Prostate gland (tissue), 2 donors: ENCODE measurements around the gene MAP3K4. TPM values are rescaled to one million over a fixed set of nuclear protein-coding genes. Genes with fewer than 3 reads are reported as not detected.

Experiments used
- DNase-seq: peaks from one replicate; pipeline ENCODE4 v3.0.0-alpha.2; 2019; ENCODE audit warnings: low spot score
- H3K27ac ChIP-seq, 2 donors: fragments of 200-600 bp; sonication (generic); 2 replicates each; pipeline ENCODE4 v1.5.1; 2017 to 2019
- H3K27me3 ChIP-seq: fragments of 200-600 bp; sonication (generic); replicated peaks from 2 replicates; pipeline ENCODE4 v1.5.1; 2019; ENCODE audit not compliant: insufficient read depth
- H3K36me3 ChIP-seq, 2 donors: fragments of 200-600 bp; sonication (generic); 1 replicate in 1 of 2; 2 replicates in 1 of 2; pipeline versions ENCODE4 v1.5.1 to v1.8.1; 2017 to 2019
- H3K4me1 ChIP-seq: fragments of 200-600 bp; sonication (generic); replicated peaks from 2 replicates; pipeline ENCODE4 v1.5.1; 2019
- H3K4me3 ChIP-seq, 2 donors: fragments of 200-600 bp; sonication (generic); 2 replicates each; pipeline ENCODE4 v1.5.1; 2017 to 2019
- H3K9me3 ChIP-seq: fragments of 200-600 bp; sonication (generic); 2 replicates; pipeline ENCODE4 v1.5.1; 2017
- POLR2A ChIP-seq: fragments of 450-650 bp; IDR thresholded peaks from one replicate; pipeline ENCODE4 v1.6.1; 2016; ENCODE audit warnings: antibody characterized with exemption, mild to moderate bottlenecking
- POLR2AphosphoS5 ChIP-seq: sonication (generic); formaldehyde crosslinking; IDR thresholded peaks from one replicate; pipeline ENCODE4 v1.6.1; 2017; ENCODE audit warnings: antibody characterized with exemption
- WGBS: methylation state at CpG from one replicate; pipeline ENCODE4 v1.1.5; 2018; 5-methylcytosine and 5-hydroxymethylcytosine counted together
- intact Hi-C: fragments of 100-400 bp; cut with DNase I; formaldehyde crosslinking; loops from one replicate; pipeline ENCODE4 v1.14.2; 2022
- total RNA-seq, 2 donors: library from RNA; depleted of rRNA; stranded (reverse); fragments of >200 nt; gene quantifications; one replicate each; pipeline ENCODE4 v1.1.0, GENCODE V29; 2016
- TF ChIP-seq, protein P1 (sequence below), 4 experiments: fragments of 200-600 bp in 2 of 4; fragments of 450-650 bp in 2 of 4; sonication (generic) in 2 of 4; IDR thresholded peaks; 1 replicate in 3 of 4; 2 replicates in 1 of 4; pipeline ENCODE4 v1.5.1; 2016 to 2019; ENCODE audit warnings: antibody characterized with exemption in 4 of 4, mild to moderate bottlenecking in 2 of 4, moderate library complexity in 2 of 4

MAP3K4 gene
- total RNA-seq, 2 donors from 2014 or later, result 26.2 to 59.2 TPM

DNA sequence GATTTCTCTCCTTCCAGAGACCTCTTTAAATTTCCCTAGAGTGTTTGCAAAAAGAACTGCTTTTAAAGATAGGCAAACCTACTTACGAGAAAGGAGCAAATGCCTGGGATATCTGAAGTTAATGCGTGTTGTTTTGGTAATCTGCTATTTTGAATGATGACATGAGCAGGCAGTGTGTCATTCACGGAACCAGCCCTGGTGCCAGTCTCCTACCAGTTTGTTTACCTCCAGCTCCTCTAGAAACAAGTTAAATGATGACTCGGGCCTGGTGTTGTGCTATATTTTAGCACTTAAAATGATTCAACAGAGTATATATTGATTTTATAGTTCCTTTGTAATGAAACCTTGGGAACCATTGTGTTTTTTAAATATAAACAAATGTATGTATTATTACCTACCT lies 41.1 kb upstream of the MAP3K4 start:
- peak; percentile 67 for DNase-seq
- no peaks in the 10 kb centered on the region for H3K4me1 ChIP-seq
- no peaks in the 10 kb centered on the region for H3K27me3 ChIP-seq
- TF ChIP-seq, protein P1, sequence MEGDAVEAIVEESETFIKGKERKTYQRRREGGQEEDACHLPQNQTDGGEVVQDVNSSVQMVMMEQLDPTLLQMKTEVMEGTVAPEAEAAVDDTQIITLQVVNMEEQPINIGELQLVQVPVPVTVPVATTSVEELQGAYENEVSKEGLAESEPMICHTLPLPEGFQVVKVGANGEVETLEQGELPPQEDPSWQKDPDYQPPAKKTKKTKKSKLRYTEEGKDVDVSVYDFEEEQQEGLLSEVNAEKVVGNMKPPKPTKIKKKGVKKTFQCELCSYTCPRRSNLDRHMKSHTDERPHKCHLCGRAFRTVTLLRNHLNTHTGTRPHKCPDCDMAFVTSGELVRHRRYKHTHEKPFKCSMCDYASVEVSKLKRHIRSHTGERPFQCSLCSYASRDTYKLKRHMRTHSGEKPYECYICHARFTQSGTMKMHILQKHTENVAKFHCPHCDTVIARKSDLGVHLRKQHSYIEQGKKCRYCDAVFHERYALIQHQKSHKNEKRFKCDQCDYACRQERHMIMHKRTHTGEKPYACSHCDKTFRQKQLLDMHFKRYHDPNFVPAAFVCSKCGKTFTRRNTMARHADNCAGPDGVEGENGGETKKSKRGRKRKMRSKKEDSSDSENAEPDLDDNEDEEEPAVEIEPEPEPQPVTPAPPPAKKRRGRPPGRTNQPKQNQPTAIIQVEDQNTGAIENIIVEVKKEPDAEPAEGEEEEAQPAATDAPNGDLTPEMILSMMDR (IDR thresholded peaks at IDR 0.05), result no peak
- no peak for TF ChIP-seq POLR2A
- TF ChIP-seq POLR2AphosphoS5, result peak; percentile 76
- peak overlapping the region; percentile 31 to 75 for H3K27ac ChIP-seq
- no peaks in the 10 kb centered on the region for H3K9me3 ChIP-seq
- intact Hi-C loops, result no loop called here
- no peaks in the 10 kb centered on the region for H3K36me3 ChIP-seq
- H3K4me3 ChIP-seq, result no peak overlapping the region
- WGBS, result 18% methylated on average over 4 of the region's 4 CpGs

DNA sequence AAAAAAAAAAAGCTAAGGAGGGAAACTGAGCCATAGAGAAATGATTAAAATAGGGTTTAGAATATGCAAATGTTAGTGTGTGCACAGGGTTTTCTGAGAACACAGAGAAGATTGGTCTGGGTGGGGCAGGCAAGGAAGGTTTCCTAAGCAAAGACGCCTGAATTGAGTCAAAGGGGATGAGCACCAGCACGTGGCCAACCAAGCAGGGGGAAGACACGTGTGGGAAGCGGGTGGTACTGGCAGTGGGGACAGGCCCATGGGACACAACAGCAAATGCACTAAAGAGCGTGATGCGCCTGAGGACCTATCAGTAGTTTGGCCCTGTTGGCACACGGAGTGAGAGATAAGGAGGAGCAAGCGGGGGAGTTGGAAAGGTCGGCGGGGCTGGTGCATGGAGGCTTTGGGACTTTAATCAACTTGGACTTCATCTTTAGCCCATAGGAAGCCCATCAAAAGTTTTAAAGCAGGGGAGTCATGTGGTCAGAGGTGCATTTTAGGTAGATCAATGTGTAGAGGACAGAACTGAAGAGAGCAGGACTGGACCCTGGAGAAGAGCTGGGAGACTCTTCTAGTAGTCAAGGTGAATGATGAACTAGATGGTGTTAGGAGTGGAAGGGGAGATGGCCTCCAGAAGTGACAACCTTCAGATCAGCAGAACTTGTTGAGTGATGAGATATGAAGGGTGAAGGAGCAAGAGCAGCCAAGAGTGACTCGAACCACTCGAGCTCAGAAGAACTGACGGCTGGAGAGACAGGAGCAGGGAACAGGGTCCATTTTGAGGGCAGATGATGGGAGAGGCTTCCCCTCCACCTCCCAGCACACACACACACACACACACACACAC lies 40.2 kb upstream of the MAP3K4 start:
- 85% methylated on average over 13 of the region's 13 CpGs for WGBS
- Histone ChIP-seq H3K27me3 (no peaks in the 10 kb centered on the region), H3K27ac (peak overlapping the region; percentile 31 to 75), H3K4me3 (no peak overlapping the region), H3K4me1 (no peaks in the 10 kb centered on the region), H3K36me3 (no peaks in the 10 kb centered on the region), H3K9me3 (no peaks in the 10 kb centered on the region)
- TF ChIP-seq POLR2AphosphoS5 (no peak), POLR2A (no peak)
- TF ChIP-seq, protein P1 (IDR thresholded peaks at IDR 0.05), result no peak
- intact Hi-C loops, result no loop called here
- DNase-seq, result no peak

DNA sequence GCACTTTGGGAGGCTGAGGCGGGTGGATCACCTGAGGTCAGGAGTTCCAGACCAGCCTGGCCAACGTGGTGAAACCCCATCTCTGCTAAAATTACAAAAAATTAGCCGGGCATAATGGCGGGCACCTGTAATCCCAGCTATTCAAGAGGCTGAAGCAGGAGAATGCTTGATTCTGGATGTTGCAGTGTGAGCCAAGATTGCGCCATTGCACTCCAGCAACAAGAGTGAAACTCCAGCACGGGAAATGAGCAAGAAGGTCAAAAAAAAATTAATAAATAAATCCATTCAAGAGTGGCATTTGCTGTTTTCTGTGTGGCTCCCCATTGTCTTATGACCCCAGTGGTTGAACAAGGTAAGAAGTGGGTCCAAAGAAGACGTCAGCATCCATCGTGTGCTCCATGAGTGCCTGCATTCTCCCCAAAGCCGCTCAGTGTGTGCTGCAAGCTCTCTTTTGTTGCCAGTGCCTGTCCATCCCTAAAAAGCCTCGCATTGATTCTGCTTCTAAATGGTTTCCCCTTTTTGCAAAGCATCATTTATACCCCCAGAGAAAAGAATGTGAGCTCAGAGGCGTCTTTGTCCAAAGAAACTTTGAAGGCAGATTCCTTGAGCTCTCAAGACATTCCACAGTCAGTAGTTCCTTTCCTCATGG lies 38.8 kb upstream of the MAP3K4 start:
- no peak for DNase-seq
- TF ChIP-seq, protein P1 (IDR thresholded peaks at IDR 0.05), result no peak
- no peak for TF ChIP-seq POLR2A
- TF ChIP-seq POLR2AphosphoS5, result no peak
- no peaks in the 10 kb centered on the region for H3K9me3 ChIP-seq
- no peaks in the 10 kb centered on the region for H3K36me3 ChIP-seq
- peak overlapping the region in 1 of 2 donors; percentile 75 for H3K27ac ChIP-seq
- WGBS, result 72% methylated on average over 11 of the region's 11 CpGs
- intact Hi-C loops, result no loop called here
- no peaks in the 10 kb centered on the region for H3K4me1 ChIP-seq
- H3K27me3 ChIP-seq, result no peaks in the 10 kb centered on the region
- H3K4me3 ChIP-seq, result no peak overlapping the region

DNA sequence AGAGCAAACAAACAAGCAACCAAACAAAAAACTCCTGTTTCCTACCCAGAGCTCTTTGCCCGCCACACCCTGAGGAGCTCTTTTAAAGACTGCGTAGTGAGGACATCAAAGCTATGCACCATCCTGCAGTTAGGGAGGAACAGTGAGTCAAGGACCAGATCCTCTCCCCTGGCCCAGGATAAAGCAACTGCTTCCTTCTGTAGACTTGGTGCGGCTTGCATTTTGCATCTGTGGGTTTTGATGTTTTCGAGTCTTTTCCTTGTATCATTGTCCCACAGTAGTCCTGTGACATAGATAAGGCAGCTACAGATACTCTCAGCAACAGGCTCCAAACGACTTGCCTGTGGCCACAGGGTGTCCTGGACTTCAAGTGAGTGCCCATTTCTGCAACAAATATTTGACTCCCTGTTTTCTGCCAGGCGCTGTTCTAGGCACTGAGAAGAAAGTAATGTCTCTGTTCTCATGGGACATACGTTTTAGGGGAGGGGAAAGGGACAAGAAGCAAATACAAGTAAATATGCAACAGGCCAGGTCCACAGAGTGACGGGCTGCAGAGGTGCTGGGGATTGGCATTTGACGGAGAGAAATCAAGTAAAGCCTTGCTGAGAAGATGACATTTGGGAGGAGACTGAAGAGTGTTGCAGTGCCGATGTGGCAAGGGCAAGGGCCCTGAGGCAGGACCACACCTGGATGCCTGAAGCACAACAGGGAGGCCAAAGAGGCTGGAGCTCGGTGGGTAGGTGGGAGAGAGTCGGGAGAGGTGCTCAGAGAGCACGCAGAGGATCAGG lies 35.9 kb upstream of the MAP3K4 start:
- no peaks in the 10 kb centered on the region for H3K36me3 ChIP-seq
- no peaks in the 10 kb centered on the region for H3K9me3 ChIP-seq
- no peak for DNase-seq
- TF ChIP-seq, protein P1 (IDR thresholded peaks at IDR 0.05), result no peak
- no peak for TF ChIP-seq POLR2AphosphoS5
- TF ChIP-seq POLR2A, result no peak
- intact Hi-C loops, result no loop called here
- no peak overlapping the region for H3K4me3 ChIP-seq
- no peaks in the 10 kb centered on the region for H3K27me3 ChIP-seq
- no peak overlapping the region for H3K27ac ChIP-seq
- 89% methylated on average over 13 of the region's 13 CpGs for WGBS
- H3K4me1 ChIP-seq, result peaks cover 8% of the 10 kb centered on the region
